Measurements from ENCODE around the gene RXRG.

GRCh38 chr1:165383067-165383466 lies 61.9 kb downstream of the RXRG start:
- TF ChIP-seq CTCF (conservative IDR thresholded peaks at IDR 0.05; ENCODE audit: low read depth, low read length), result no peak
- TF ChIP-seq EZH2phosphoT487 (IDR thresholded peaks at IDR 0.05; ENCODE audit: borderline replicate concordance, low read length), result no peak
- TF ChIP-seq EZH2 (IDR thresholded peaks at IDR 0.05; ENCODE audit: low read length, unreplicated experiment), result no peak
